Spleen (tissue), 11 donors: ENCODE data around the gene ADA. TPM values are rescaled to one million over a fixed set of nuclear protein-coding genes. Genes with fewer than 3 reads are reported as not detected.

Source experiments
- DNase-seq: peaks from one replicate; pipeline ENCODE4 v3.0.0-alpha.2; 2020
- H3K27ac ChIP-seq, 8 donors: fragments of 200-600 bp; sonication (generic) in 7 of 8; 1 replicate in 4 of 8; 2 replicates in 4 of 8; pipeline versions ENCODE4 v1.5.0 to v1.8.0; 2016 to 2021; ENCODE audit warnings: inconsistent platforms in 4 of 8, mild to moderate bottlenecking in 4 of 8, moderate library complexity in 1 of 8
- H3K27me3 ChIP-seq, 7 donors: fragments of 200-600 bp; sonication (generic) in 6 of 7; replicated peaks in 1 of 7; 1 replicate in 4 of 7; 2 replicates in 3 of 7; pipeline versions ENCODE4 v1.5.0 to v1.8.0; 2016 to 2021; ENCODE audit warnings: inconsistent platforms in 3 of 7, mild to moderate bottlenecking in 1 of 7
- H3K36me3 ChIP-seq, 6 donors: fragments of 200-600 bp; sonication (generic) in 5 of 6; 1 replicate in 4 of 6; 2 replicates in 2 of 6; pipeline versions ENCODE4 v1.5.0 to v1.8.0; 2016 to 2021; ENCODE audit warnings: inconsistent platforms in 2 of 6
- H3K4me1 ChIP-seq, 6 donors: fragments of 200-600 bp; sonication (generic) in 5 of 6; 1 replicate in 3 of 6; 2 replicates in 3 of 6; pipeline versions ENCODE4 v1.5.0 to v1.8.0; 2016 to 2021; ENCODE audit warnings: inconsistent platforms in 3 of 6
- H3K4me3 ChIP-seq, 8 donors: fragments of 200-600 bp; sonication (generic) in 7 of 8; 1 replicate in 4 of 8; 2 replicates in 4 of 8; pipeline versions ENCODE4 v1.5.0 to v1.8.0; 2016 to 2021; ENCODE audit warnings: inconsistent platforms in 4 of 8, mild to moderate bottlenecking in 4 of 8, moderate library complexity in 2 of 8
- H3K9me3 ChIP-seq, 8 donors: fragments of 200-600 bp; sonication (generic) in 7 of 8; 1 replicate in 4 of 8; 2 replicates in 4 of 8; pipeline versions ENCODE4 v1.5.0 to v1.8.0; 2016 to 2021; ENCODE audit warnings: inconsistent platforms in 4 of 8
- CTCF ChIP-seq, 11 experiments: fragments of 200-600 bp in 7 of 11; fragments of 450-650 bp in 4 of 11; sonication (generic) in 4 of 11; IDR thresholded peaks in 8 of 11; conservative IDR thresholded peaks in 3 of 11; 1 replicate in 7 of 11; 2 replicates in 4 of 11; pipeline versions ENCODE4 v1.4.0 to v1.8.0; 2016 to 2021; ENCODE audit warnings: antibody characterized with exemption in 11 of 11, inconsistent platforms in 4 of 11, mild to moderate bottlenecking in 1 of 11
- POLR2A ChIP-seq, 3 donors: fragments of 450-650 bp; IDR thresholded peaks; one replicate each; pipeline ENCODE4 v1.5.1; 2017; ENCODE audit warnings: antibody characterized with exemption in 3 of 3, mild to moderate bottlenecking in 1 of 3
- POLR2AphosphoS5 ChIP-seq, 3 donors: sonication (generic); formaldehyde crosslinking; IDR thresholded peaks; one replicate each; pipeline ENCODE4 v1.5.1; 2017; ENCODE audit warnings: antibody characterized with exemption in 3 of 3
- WGBS, 5 donors: extraction: QIAGEN DNeasy Blood & Tissue Kit in 3 of 5; methylation state at CpG; one replicate each; pipeline versions ENCODE4 v1.1.5 to v1.1.7; 2013 to 2018; 5-methylcytosine and 5-hydroxymethylcytosine counted together
- intact Hi-C: fragments of 100-400 bp; cut with DNase I; formaldehyde crosslinking; loops from one replicate; pipeline ENCODE4 v1.15.0; 2023; ENCODE audit warnings: low total_unique reads
- polyA plus RNA-seq, 3 donors: library from polyadenylated mRNA; stranded (reverse); fragments of 200-250 nt; gene quantifications; one replicate each; pipeline ENCODE4 v1.2.1, GENCODE V29; 2013
- total RNA-seq, 7 donors: library from RNA; depleted of rRNA in 3 of 7; stranded (reverse); fragments of >200 nt in 3 of 7; fragmentation: NEBNext Ultra II Directional in 4 of 7; extraction: Animal tissue kit (Norgen Biotek cat#: 25700) in 4 of 7; gene quantifications; one replicate each; pipeline versions ENCODE4 v1.1.0 to v1.2.1, GENCODE V29; 2016 to 2021
- donor health status: healthy with polysubstance abuse.
- donor health status: DM: no; HTN: no; CAD: no; lungs with moderate emphysema.
- donor health status: DM: no; HTN: no; CAD: no.
- donor health status: Bipolar disorder and iron deficiency.
- donor health status: healthy.
- donor health status: DM: no; HTN: no; CAD: no.
- donor health status: DM: yes; HTN: yes; CAD: no.

ADA gene
- total and polyA plus RNA-seq, 10 donors: 14.8 to 30.4 (median 22.5) TPM

- Histone ChIP-seq H3K36me3 (peaks cover 0 to 36% (median 6%) of the 10 kb centered on the region in 6 donors), H3K27me3 (no peaks in the 10 kb centered on the region), H3K4me1 (peaks cover 17 to 35% (median 21%) of the 10 kb centered on the region in 6 donors), H3K9me3 (no peaks in the 10 kb centered on the region), H3K4me3 (no peak overlapping the region), H3K27ac (no peak overlapping the region)
- TF ChIP-seq POLR2A (IDR thresholded peaks at IDR 0.05) (no peak), CTCF (IDR thresholded peaks at IDR 0.05 in 8 of 11, conservative IDR thresholded peaks at IDR 0.05 in 3 of 11) (no peak), POLR2AphosphoS5 (IDR thresholded peaks at IDR 0.05) (no peak)
- DNase-seq: no peak
- 71 to 86% (median 73%) methylated on average over 10 to 11 of the region's 11 CpGs for WGBS, 5 donors
- intact Hi-C loops: no loop called here
Measured at GRCh38 chr20:44637522-44638372, 13.8 kb downstream of the ADA start.

GRCh38 chr20:44637042-44637441 lies 14.5 kb downstream of the ADA start:
- DNase-seq: no peak
- TF ChIP-seq CTCF (IDR thresholded peaks at IDR 0.05 in 8 of 11, conservative IDR thresholded peaks at IDR 0.05 in 3 of 11): no peak
- Histone ChIP-seq H3K27me3 (no peaks in the 10 kb centered on the region), H3K9me3 (no peaks in the 10 kb centered on the region), H3K27ac (no peak overlapping the region), H3K4me1 (peaks cover 10 to 33% (median 13%) of the 10 kb centered on the region in 6 donors), H3K4me3 (no peak overlapping the region), H3K36me3 (peaks cover 0 to 38% (median 6%) of the 10 kb centered on the region in 6 donors)
- intact Hi-C loops: no loop called here
- WGBS, 5 donors: 81 to 89% (median 86%) methylated on average over 5 of the region's 5 CpGs

- H3K4me3 ChIP-seq: no peak overlapping the region
- no peak for DNase-seq
- no peak overlapping the region for H3K27ac ChIP-seq
- TF ChIP-seq CTCF (IDR thresholded peaks at IDR 0.05 in 8 of 11, conservative IDR thresholded peaks at IDR 0.05 in 3 of 11): no peak
- TF ChIP-seq POLR2AphosphoS5 (IDR thresholded peaks at IDR 0.05): no peak
- no peak for TF ChIP-seq POLR2A (IDR thresholded peaks at IDR 0.05)
- peaks cover 0 to 38% (median 6%) of the 10 kb centered on the region in 6 donors for H3K36me3 ChIP-seq
- no peaks in the 10 kb centered on the region for H3K27me3 ChIP-seq
- intact Hi-C loops: no loop called here
- WGBS, 5 donors: 84 to 92% (median 85%) methylated on average over 4 of the region's 4 CpGs
- H3K4me1 ChIP-seq: peaks cover 0 to 22% (median 2%) of the 10 kb centered on the region in 6 donors
- H3K9me3 ChIP-seq: no peaks in the 10 kb centered on the region
Measured at GRCh38 chr20:44635877-44636276, 15.6 kb downstream of the ADA start.

- H3K27ac ChIP-seq: no peak overlapping the region
- H3K4me1 ChIP-seq: peaks cover 0 to 17% (median 0%) of the 10 kb centered on the region in 6 donors
- no peak overlapping the region for H3K4me3 ChIP-seq
- TF ChIP-seq POLR2AphosphoS5 (IDR thresholded peaks at IDR 0.05) (no peak), POLR2A (IDR thresholded peaks at IDR 0.05) (no peak), CTCF (IDR thresholded peaks at IDR 0.05 in 8 of 11, conservative IDR thresholded peaks at IDR 0.05 in 3 of 11) (no peak)
- no peaks in the 10 kb centered on the region for H3K9me3 ChIP-seq
- DNase-seq: no peak
- peaks cover 0 to 37% (median 6%) of the 10 kb centered on the region in 6 donors for H3K36me3 ChIP-seq
- 83 to 91% (median 85%) methylated on average over 18 of the region's 18 CpGs for WGBS, 5 donors
- no peaks in the 10 kb centered on the region for H3K27me3 ChIP-seq
- intact Hi-C loops: no loop called here
Measured at GRCh38 chr20:44633872-44634600, 17.5 kb downstream of the ADA start.
